OCI-LY1 (cell line): Measurements from ENCODE around the gene CEL.

Source experiments
- CTCF ChIP-seq: fragments of 200-600 bp; sonication (generic), shearing (Covaris generic); IDR thresholded peaks from 2 replicates; pipeline ENCODE4 v1.5.1; 2017; ENCODE audit warnings: mild to moderate bottlenecking, antibody characterized with exemption, low read length, moderate library complexity, mixed read lengths
- EZH2 ChIP-seq: fragments of 200-600 bp; sonication (generic), shearing (Covaris generic); IDR thresholded peaks from 2 replicates; pipeline ENCODE4 v1.8.0; 2017; ENCODE audit warnings: borderline replicate concordance, mixed run types, mild to moderate bottlenecking, antibody characterized with exemption, low read length, moderate library complexity, mixed read lengths

GRCh38 chr9:133057006-133057405 lies 4.8 kb upstream of the CEL start:
- no peak for TF ChIP-seq CTCF
- no peak for TF ChIP-seq EZH2
